GM21528 (cell line): ENCODE data around the gene CENPS.
"Not testable (repeated sequence)": the region's sequence is repeated elsewhere in the genome, so short reads cannot be mapped to it uniquely, and the experiment has no call there.

ENCODE experiments used
- ATAC-seq: cut with Tn5 transposase; IDR thresholded peaks from one replicate; pipeline ENCODE4 v1.9.1; 2021; ENCODE audit warnings: mild to moderate bottlenecking, moderate library complexity; ENCODE audit not compliant: unreplicated experiment, low FRiP score

Gene CENPS

DNA sequence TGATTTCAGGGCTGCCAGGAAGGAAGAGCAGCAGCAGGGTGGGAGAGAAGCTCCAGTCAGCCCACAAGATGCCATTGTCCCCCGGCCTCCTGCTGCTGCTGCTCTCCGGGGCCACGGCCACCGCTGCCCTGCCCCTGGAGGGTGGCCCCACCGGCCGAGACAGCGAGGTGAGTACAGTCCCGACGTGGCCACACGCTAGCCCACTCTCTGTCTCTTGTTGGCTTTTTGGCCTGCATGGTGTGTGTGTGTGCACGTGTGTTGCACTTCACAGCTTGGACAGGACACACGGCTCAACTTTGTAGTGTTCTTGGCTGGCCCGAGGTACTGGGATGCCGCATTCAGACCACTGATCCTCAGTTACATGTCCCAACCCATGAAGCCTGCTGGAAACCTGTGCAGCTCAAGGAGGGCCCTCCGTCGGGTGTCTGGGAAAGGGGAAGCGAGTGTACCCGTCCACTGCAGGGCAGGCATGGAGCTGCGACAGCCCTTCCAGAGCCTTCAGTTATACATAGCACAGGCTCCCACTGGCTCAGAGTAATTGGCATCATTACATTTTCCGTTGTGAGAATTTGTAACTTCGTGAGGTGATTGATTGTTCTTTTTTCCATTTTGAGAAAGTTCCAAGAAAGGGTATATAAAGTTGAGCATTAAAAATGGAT, 20.1 kb downstream of the CENPS start:
- no peak for ATAC-seq

GRCh38 chr1:10450836-10451235, 20.6 kb downstream of the CENPS start:
- no peak for ATAC-seq

DNA sequence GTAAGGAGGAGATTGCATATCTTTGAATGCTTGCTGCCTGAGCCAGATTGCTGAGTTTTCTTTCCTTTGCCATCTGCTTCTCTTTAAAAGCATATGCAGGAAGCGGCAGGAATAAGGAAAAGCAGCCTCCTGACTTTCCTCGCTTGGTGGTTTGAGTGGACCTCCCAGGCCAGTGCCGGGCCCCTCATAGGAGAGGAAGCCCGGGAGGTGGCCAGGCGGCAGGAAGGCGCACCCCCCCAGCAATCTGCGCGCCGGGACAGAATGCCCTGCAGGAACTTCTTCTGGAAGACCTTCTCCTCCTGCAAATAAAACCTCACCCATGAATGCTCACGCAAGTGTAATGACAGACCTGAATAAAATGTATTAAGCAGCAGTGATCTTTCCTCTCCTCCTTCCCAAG, 21.1 kb downstream of the CENPS start:
- ATAC-seq, result no peak

- no peak for ATAC-seq
These were observed 25.8 kb downstream of the CENPS start for GRCh38 chr1:10456048-10456447.

DNA sequence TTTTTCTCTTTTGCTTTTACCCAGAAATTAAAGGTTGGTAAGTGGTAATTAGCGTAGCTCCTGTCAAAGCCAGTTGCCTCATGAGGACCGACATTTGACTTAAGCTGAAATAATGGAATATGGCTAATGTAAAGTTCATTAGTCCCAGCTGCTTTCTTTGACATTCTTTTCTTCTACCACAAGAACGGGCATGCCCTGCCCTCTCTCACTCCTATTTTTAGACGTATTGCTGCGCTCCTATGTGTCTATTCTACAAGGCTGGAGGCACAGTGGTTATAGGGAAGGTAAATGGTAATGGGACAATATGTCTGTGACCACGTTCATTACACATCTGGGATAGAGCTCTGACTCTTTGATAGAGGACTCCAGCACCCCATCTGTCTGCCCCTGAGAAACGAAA, 26.4 kb downstream of the CENPS start:
- no peak for ATAC-seq

GRCh38 chr1:10457462-10457861, 27.2 kb downstream of the CENPS start:
- ATAC-seq, result not testable (repeated sequence)

GRCh38 chr1:10457875-10458274, 27.6 kb downstream of the CENPS start:
- ATAC-seq, result no peak

DNA sequence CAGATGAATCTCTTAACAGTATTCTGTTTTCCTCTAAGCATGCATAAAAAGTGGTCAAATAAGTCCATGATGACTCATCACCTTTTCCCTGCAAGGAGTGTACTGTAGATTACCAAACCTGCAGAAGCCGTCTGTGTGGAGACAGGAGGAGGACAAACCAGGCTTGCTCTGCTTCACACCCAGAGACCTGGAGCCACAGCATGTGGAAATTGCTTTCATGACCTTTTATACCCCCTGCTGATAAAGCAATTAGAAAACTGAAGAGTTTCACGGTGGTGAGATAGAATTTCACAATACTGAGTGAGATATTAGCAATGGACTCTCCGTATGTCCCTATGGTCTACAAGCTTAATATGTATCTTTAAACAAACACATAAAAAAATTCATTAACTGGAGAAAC, 29.0 kb downstream of the CENPS start:
- ATAC-seq, result no peak

- no peak for ATAC-seq
These were observed 36.8 kb downstream of the CENPS start for GRCh38 chr1:10467078-10467477.

- ATAC-seq, result no peak
These were observed 39.8 kb downstream of the CENPS start for GRCh38 chr1:10470043-10470442.

DNA sequence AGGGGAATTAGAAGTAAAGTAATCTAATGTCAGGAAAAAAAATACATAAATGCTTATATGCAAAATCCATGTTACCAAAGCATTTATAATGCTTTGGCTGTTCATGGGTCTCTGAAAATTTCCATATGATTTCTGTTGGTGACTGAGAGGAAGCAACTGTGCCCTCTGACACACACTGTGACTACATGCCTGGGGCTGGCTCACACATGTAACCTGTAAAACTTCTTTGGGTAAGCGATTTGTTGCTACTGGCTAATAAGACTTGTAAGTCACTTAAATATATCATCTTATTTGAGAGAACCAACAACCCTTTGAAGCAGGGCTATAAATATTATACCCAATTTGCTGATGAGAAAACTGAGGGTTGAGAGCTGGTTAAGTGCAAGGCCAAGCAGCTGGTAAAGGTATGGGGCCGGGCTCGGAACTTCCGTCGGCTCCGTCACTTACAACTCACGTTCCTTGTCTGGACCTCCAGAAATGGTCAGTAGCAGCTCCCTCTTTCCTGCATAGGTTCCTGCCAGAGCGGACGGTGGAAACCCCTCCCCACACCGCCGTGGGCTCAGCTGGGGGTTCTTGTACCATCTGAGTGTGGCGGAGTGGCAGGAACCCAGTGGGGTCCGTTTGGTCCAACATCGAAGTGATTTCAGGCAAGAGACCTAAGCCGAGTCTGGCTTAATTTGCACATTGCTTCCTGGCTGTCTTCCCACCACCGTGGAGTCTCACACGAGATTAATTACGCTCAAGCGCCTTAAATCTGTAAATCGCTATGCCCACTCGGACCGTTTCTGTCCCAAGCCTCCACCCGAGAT, 41.4 kb downstream of the CENPS start:
- no peak for ATAC-seq

DNA sequence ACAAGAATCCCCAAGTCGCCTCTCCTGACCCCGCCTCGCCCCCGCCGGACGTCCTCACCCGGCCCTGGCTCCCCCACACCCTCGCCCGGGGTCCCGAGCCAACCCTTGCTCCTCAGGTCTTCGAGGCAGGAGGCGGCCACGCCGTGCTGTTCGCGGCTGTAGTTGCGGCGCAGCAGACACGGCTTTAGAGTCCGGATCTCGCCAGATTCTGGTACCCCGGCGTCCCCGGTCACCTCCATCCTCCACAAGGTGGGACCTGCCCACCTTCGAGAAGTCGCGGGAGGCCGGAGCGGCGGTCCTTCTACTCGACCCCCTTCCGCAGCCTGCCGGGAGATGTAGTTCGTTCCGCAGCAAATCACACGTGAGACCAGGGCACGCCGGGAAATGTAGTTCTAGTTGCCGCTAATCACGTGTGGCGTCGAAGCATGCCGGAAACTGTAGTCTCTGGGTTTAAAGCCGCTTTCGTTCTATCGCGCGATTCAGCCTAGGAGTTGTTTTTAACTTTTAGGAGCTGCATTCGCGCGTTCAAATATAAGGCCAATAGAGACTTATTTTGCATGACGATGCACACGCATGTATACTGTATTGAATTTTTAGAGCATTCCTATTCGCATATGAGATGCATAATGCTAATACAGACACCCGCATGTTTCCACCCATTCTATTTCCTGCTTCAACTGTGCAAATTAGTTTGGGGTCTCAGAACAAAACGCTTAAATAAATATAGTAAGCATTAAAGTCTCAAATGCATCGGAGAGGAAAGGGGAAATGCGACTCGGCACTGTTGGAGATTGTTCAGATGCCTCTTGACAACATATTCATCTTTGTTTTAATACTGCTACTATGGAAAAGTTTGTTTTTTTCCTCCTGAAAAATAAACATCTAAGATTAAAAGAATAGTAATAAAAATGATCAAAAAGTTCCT, 42.2 kb downstream of the CENPS start, which contains the start of gene DFFA:
TSS of gene DFFA (minus strand) at position 310 of the 925 bp plus-strand sequence. CDS start at position 239, 71 bp downstream.
- ATAC-seq, result peak; percentile 86

DNA sequence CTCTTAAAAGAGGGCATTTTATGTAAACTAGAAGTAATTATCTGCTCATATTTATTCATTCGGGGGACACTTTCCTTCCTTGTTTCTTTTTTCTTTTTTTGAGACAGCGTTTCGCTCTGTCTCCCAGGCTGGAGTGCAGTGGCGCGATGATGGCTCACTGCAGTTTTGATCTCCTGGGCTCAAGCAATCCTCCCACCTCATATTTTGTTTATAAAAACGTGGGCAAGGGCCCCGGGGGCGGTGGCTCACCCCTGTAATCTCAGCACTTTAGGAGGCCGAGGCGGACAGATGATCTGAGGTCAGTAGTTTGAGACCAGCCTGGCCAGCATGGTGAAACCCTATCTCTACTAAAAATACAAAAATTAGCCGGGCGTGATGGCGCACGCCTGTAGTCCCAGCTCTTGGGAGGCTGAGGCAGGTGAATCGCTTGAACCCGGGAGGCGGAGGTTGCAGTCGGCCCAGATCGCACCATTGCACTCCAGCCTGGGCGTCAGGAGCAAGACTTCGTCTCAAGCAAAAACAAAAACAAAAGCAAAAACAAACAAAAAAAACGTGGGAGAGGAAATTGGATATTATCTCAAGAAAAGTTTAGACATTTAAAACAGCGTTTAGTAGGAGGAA, 43.0 kb downstream of the CENPS start:
- ATAC-seq, result no peak

GRCh38 chr1:10474309-10474612, 44.0 kb downstream of the CENPS start:
- not testable (repeated sequence) for ATAC-seq

DNA sequence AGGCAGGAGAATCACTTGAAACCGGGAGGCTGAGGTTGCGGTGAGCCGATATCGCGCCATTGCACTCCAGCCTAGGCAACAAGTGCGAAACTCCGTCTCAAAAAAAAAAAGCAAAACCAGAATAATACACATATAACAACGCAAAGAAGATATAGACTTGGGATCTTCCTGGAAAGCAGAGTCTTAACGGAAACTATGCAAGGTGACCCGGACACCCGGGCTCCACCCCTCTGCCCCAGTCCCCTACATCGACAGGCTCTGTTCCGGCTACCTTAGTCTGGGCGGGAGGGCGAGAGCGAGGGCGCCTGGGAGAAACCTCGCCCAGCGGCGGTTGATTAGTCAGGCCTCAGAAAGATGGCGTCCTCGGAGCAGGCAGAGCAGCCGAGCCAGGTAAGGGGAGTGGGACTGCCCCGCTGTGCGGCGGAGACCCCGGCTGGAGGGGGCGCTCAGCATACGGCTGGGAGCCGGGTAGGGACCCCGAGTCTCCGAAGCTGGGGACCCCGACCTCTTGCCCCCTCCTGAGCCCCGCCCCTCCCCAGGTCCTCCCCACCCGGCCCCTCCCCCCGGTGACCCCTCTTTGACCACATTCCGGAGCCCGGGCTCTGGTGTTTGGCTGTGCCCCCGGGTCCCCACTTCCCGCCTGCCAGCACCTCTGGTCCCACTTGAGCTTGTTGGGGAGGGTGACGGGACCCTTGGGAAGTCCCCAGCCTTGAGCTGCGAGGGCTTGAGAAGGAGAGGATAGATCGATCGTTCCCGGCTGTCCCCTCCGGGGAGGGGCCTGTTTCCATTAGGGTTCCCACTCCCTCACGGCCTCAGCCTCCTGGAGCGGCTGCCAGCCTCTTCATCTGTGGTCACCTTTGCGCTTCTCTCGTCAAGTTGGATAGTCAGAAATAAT, 44.6 kb downstream of the CENPS start, which contains the start of gene PEX14:
TSS of gene PEX14 (plus strand) at position 338 of the 895 bp plus-strand sequence. CDS start at position 355, 17 bp downstream.
- peak; percentile 51 for ATAC-seq

DNA sequence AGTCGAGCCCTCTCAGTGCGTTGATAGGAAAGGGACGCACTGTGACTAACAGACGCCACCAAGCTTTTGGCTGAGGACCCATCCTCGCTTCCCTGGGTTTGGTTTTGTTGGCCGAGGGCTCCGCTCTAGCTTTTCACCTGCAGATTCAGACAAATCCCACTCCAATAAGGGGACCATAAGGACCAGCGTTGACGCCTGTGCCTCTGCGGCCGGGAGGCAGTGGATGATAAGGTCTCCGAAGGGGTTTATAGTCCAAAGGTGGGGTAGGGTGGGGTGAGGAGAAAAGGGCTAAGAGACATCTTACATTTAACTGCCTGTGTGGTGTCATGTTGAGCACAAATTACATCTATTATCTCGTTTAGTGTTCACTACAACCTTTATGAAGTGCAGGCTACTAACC, 45.3 kb downstream of the CENPS start:
- no peak for ATAC-seq

GRCh38 chr1:10479296-10479695, 49.1 kb downstream of the CENPS start:
- no peak for ATAC-seq

GRCh38 chr1:10480614-10481013, 50.4 kb downstream of the CENPS start:
- no peak for ATAC-seq

- no peak for ATAC-seq
These were observed 54.3 kb downstream of the CENPS start for GRCh38 chr1:10484521-10484920.
